Esophagus muscularis mucosa (tissue), 4 donors: ENCODE data around the gene CYGB.
"Not testable (repeated sequence)": the region's sequence is repeated elsewhere in the genome, so short reads cannot be mapped to it uniquely, and the experiment has no call there.

Source experiments
- EP300 ChIP-seq: sonication (generic); formaldehyde crosslinking; IDR thresholded peaks from one replicate; pipeline ENCODE4 v1.6.1; 2017; ENCODE audit warnings: antibody characterized with exemption
- POLR2A ChIP-seq: fragments of 450-650 bp; IDR thresholded peaks from one replicate; pipeline ENCODE4 v1.6.1; 2017; ENCODE audit warnings: antibody characterized with exemption, moderate library complexity, mild to moderate bottlenecking, low read depth
- TF ChIP-seq, protein P1 (sequence below), 3 experiments: fragments of 200-600 bp in 2 of 3; fragments of 450-650 bp in 1 of 3; sonication (generic) in 2 of 3; IDR thresholded peaks; one replicate each; pipeline ENCODE4 v1.5.1; 2017 to 2019; ENCODE audit warnings: antibody characterized with exemption in 3 of 3, mild to moderate bottlenecking in 2 of 3, moderate library complexity in 1 of 3

DNA sequence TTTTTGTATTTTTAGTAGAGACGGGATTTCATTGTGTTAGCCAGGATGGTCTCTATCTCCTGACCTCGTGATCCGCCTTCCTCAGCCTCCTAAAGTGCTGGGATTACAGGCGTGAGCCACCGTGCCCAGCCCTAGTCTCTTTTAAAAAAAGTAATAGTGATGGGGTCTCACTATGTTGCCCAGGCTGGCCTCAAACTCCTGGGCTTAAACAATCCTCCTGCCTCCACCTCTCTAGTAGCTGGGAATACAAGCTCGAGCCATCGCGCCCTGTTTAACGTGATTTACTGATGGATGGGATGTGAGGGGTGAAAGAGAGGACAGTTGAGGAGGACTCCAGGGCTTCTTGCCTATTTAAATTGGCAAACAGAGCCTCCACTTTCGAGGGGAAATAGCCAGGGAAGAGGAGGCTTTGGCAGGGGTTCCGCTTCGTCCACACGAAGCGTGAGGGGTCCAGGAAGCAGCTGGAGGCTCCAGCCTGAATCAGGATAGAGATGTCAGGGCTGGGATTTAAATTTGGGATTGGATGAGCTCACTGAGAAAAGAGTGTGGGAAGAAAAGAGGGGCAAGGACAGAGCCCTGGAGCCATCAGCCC, 28.9 kb downstream of the CYGB start:
- TF ChIP-seq, protein P1, sequence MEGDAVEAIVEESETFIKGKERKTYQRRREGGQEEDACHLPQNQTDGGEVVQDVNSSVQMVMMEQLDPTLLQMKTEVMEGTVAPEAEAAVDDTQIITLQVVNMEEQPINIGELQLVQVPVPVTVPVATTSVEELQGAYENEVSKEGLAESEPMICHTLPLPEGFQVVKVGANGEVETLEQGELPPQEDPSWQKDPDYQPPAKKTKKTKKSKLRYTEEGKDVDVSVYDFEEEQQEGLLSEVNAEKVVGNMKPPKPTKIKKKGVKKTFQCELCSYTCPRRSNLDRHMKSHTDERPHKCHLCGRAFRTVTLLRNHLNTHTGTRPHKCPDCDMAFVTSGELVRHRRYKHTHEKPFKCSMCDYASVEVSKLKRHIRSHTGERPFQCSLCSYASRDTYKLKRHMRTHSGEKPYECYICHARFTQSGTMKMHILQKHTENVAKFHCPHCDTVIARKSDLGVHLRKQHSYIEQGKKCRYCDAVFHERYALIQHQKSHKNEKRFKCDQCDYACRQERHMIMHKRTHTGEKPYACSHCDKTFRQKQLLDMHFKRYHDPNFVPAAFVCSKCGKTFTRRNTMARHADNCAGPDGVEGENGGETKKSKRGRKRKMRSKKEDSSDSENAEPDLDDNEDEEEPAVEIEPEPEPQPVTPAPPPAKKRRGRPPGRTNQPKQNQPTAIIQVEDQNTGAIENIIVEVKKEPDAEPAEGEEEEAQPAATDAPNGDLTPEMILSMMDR (IDR thresholded peaks at IDR 0.05) = not testable (repeated sequence)
- TF ChIP-seq EP300, POLR2A: not testable (repeated sequence)
